Hematopoietic multipotent progenitor cell treated with erythropoietin and hydrocortisone succinate and interleukin-3 and kit ligand, for 4 days (in vitro differentiated cells): ENCODE data around the gene SDHB.

Experiments
- DNase-seq: peaks from one replicate; pipeline ENCODE4 v3.0.0-alpha.2; 2015

The SDHB gene

GRCh38 chr1:17011092-17011438 lies 42.8 kb downstream of the SDHB start:
- DNase-seq, result peak; percentile 12

- peak; percentile 47 for DNase-seq
These were observed 44.1 kb downstream of the SDHB start for GRCh38 chr1:17009706-17010105.

- DNase-seq, result no peak
These were observed 45.5 kb downstream of the SDHB start for GRCh38 chr1:17008208-17008855.

GRCh38 chr1:17007121-17007520 lies 46.7 kb downstream of the SDHB start:
- DNase-seq, result no peak

- DNase-seq, result no peak
These were observed 48.5 kb downstream of the SDHB start for GRCh38 chr1:17005365-17005740.

- peak; percentile 25 for DNase-seq
These were observed 49.1 kb downstream of the SDHB start for GRCh38 chr1:17004466-17005364.

GRCh38 chr1:17002524-17002902 lies 51.3 kb downstream of the SDHB start:
- DNase-seq, result no peak

GRCh38 chr1:17001760-17002523 lies 51.9 kb downstream of the SDHB start:
- no peak for DNase-seq

- no peak for DNase-seq
These were observed 54.0 kb downstream of the SDHB start for GRCh38 chr1:16999863-17000262.

GRCh38 chr1:16998589-16998988 lies 55.2 kb downstream of the SDHB start:
- DNase-seq, result no peak

- no peak for DNase-seq
These were observed 57.0 kb downstream of the SDHB start for GRCh38 chr1:16996845-16997244.

- DNase-seq, result no peak
These were observed 60.3 kb downstream of the SDHB start for GRCh38 chr1:16993521-16994038.

- no peak for DNase-seq
These were observed 61.2 kb downstream of the SDHB start for GRCh38 chr1:16992675-16993074.

GRCh38 chr1:16992102-16992501 lies 61.7 kb downstream of the SDHB start:
- DNase-seq, result no peak

GRCh38 chr1:16991571-16991970 lies 62.3 kb downstream of the SDHB start:
- no peak for DNase-seq

- no peak for DNase-seq
These were observed 64.0 kb downstream of the SDHB start for GRCh38 chr1:16989676-16990391.

- no peak for DNase-seq
These were observed 65.6 kb downstream of the SDHB start for GRCh38 chr1:16988210-16988609.

- DNase-seq, result no peak
These were observed 66.9 kb downstream of the SDHB start for GRCh38 chr1:16986962-16987361.

- DNase-seq, result no peak
These were observed 67.3 kb downstream of the SDHB start for GRCh38 chr1:16986560-16986959.

GRCh38 chr1:16986113-16986512 lies 67.7 kb downstream of the SDHB start:
- no peak for DNase-seq

GRCh38 chr1:16984717-16985116 lies 69.1 kb downstream of the SDHB start:
- DNase-seq, result no peak

- DNase-seq, result no peak
These were observed 70.2 kb downstream of the SDHB start for GRCh38 chr1:16983649-16984048.

GRCh38 chr1:16982902-16983301 lies 70.9 kb downstream of the SDHB start:
- DNase-seq, result no peak
